Measurements from ENCODE around the gene FAM234B.

The FAM234B gene

GRCh38 chr12:13023811-13024530 lies 20.2 kb upstream of the FAM234B start:
- DNase-seq (ENCODE audit: extremely low spot score), result no peak
- POLR2A ChIA-PET, result no interaction called here
- CTCF ChIA-PET, result interaction anchor here (0.6 to 1.1 kb wide), 3 partner anchors 20 to 100 kb away, joined by 3 to 5 read pairs (median 4); partner anchors contain the start of gene FAM234B
- TF ChIP-seq ZNF384 (IDR thresholded peaks at IDR 0.05) (no peak), BHLHE40 (IDR thresholded peaks at IDR 0.05; ENCODE audit: borderline replicate concordance) (no peak), TARDBP (IDR thresholded peaks at IDR 0.05) (no peak), FOXA1 (IDR thresholded peaks at IDR 0.05) (no peak), PKNOX1 (IDR thresholded peaks at IDR 0.05) (no peak), FOXM1 (IDR thresholded peaks at IDR 0.05; ENCODE audit: borderline replicate concordance) (no peak), LEF1 (IDR thresholded peaks at IDR 0.05; ENCODE audit: borderline replicate concordance) (no peak), L3MBTL2 (conservative IDR thresholded peaks at IDR 0.05) (no peak), NFRKB (IDR thresholded peaks at IDR 0.05) (no peak), FOXK2 (IDR thresholded peaks at IDR 0.05) (no peak), SUZ12 (IDR thresholded peaks at IDR 0.05) (no peak), CTBP1 (IDR thresholded peaks at IDR 0.05; ENCODE audit: borderline replicate concordance) (no peak), SP1 (IDR thresholded peaks at IDR 0.05) (no peak), ELF4 (IDR thresholded peaks at IDR 0.05) (no peak)

- no peak for TF ChIP-seq SP1 (IDR thresholded peaks at IDR 0.05)
- no peak for TF ChIP-seq ELF4 (IDR thresholded peaks at IDR 0.05)
- TF ChIP-seq LEF1 (IDR thresholded peaks at IDR 0.05; ENCODE audit: borderline replicate concordance), result no peak
- TF ChIP-seq PKNOX1 (IDR thresholded peaks at IDR 0.05), result no peak
- TF ChIP-seq FOXA1 (IDR thresholded peaks at IDR 0.05), result no peak
- no peak for TF ChIP-seq L3MBTL2 (conservative IDR thresholded peaks at IDR 0.05)
- TF ChIP-seq ZNF384 (IDR thresholded peaks at IDR 0.05), result no peak
- TF ChIP-seq TARDBP (IDR thresholded peaks at IDR 0.05), result no peak
- no peak for TF ChIP-seq NFRKB (IDR thresholded peaks at IDR 0.05)
- no peak for TF ChIP-seq ARNT (IDR thresholded peaks at IDR 0.05)
- CTCF ChIA-PET, result interaction anchor here (0.6 to 1.1 kb wide), 4 partner anchors 19 to 191 kb away, joined by 3 to 5 read pairs (median 4); partner anchors contain the start of gene FAM234B
- POLR2A ChIA-PET, result no interaction called here
Observed at GRCh38 chr12:13024531-13024916, 19.7 kb upstream of the FAM234B start.

GRCh38 chr12:13026286-13026685 lies 17.9 kb upstream of the FAM234B start:
- ChIA-PET CTCF (interaction anchor here (0.7 kb wide), 1 partner anchor 16 kb away, joined by 3 read pairs; no protein-coding TSS in a partner anchor), POLR2A (no interaction called here)
- TF ChIP-seq ELF4 (IDR thresholded peaks at IDR 0.05), result no peak
- no peak for TF ChIP-seq ARNT (IDR thresholded peaks at IDR 0.05)
- no peak for TF ChIP-seq CTBP1 (IDR thresholded peaks at IDR 0.05; ENCODE audit: borderline replicate concordance)
- no peak for TF ChIP-seq NFRKB (IDR thresholded peaks at IDR 0.05)
- TF ChIP-seq ZNF384 (IDR thresholded peaks at IDR 0.05), result no peak
- DNase-seq (ENCODE audit: extremely low spot score), result no peak

More at GRCh38 chr12:13024531-13024916, 19.7 kb upstream of the FAM234B start:
- DNase-seq (ENCODE audit: extremely low spot score), result no peak

GRCh38 chr12:13027032-13027431 lies 17.1 kb upstream of the FAM234B start:
- ChIA-PET CTCF (no interaction called here), POLR2A (no interaction called here)
- DNase-seq (ENCODE audit: extremely low spot score), result no peak
- TF ChIP-seq TARDBP (IDR thresholded peaks at IDR 0.05) (no peak), SP1 (IDR thresholded peaks at IDR 0.05) (no peak), LEF1 (IDR thresholded peaks at IDR 0.05; ENCODE audit: borderline replicate concordance) (no peak), ELF4 (IDR thresholded peaks at IDR 0.05) (no peak), HDGF (IDR thresholded peaks at IDR 0.05; ENCODE audit: borderline replicate concordance) (no peak), BHLHE40 (IDR thresholded peaks at IDR 0.05; ENCODE audit: borderline replicate concordance) (no peak), CTBP1 (IDR thresholded peaks at IDR 0.05; ENCODE audit: borderline replicate concordance) (no peak), FOXA1 (IDR thresholded peaks at IDR 0.05) (no peak), FOXM1 (IDR thresholded peaks at IDR 0.05; ENCODE audit: borderline replicate concordance) (no peak), FOXK2 (IDR thresholded peaks at IDR 0.05) (no peak), PKNOX1 (IDR thresholded peaks at IDR 0.05) (no peak), SUZ12 (IDR thresholded peaks at IDR 0.05) (no peak), ARNT (IDR thresholded peaks at IDR 0.05) (no peak), ZNF384 (IDR thresholded peaks at IDR 0.05) (no peak)

- no peak for DNase-seq (ENCODE audit: extremely low spot score)
- ChIA-PET CTCF (no interaction called here), POLR2A (no interaction called here)
- TF ChIP-seq HDGF (IDR thresholded peaks at IDR 0.05; ENCODE audit: borderline replicate concordance) (no peak), FOXM1 (IDR thresholded peaks at IDR 0.05; ENCODE audit: borderline replicate concordance) (no peak)
Observed at GRCh38 chr12:13027508-13027907, 16.7 kb upstream of the FAM234B start.

GRCh38 chr12:13028825-13029570 lies 15.2 kb upstream of the FAM234B start:
- TF ChIP-seq TARDBP (IDR thresholded peaks at IDR 0.05) (no peak), PKNOX1 (IDR thresholded peaks at IDR 0.05) (no peak), CTBP1 (IDR thresholded peaks at IDR 0.05; ENCODE audit: borderline replicate concordance) (no peak), SP1 (IDR thresholded peaks at IDR 0.05) (no peak), FOXM1 (IDR thresholded peaks at IDR 0.05; ENCODE audit: borderline replicate concordance) (no peak), FOXA1 (IDR thresholded peaks at IDR 0.05) (no peak), ARNT (IDR thresholded peaks at IDR 0.05) (no peak), BHLHE40 (IDR thresholded peaks at IDR 0.05; ENCODE audit: borderline replicate concordance) (no peak), SUZ12 (IDR thresholded peaks at IDR 0.05) (no peak), LEF1 (IDR thresholded peaks at IDR 0.05; ENCODE audit: borderline replicate concordance) (no peak), L3MBTL2 (conservative IDR thresholded peaks at IDR 0.05) (no peak), NFRKB (IDR thresholded peaks at IDR 0.05) (no peak), HDGF (IDR thresholded peaks at IDR 0.05; ENCODE audit: borderline replicate concordance) (no peak), FOXK2 (IDR thresholded peaks at IDR 0.05) (no peak), ELF4 (IDR thresholded peaks at IDR 0.05) (no peak), ZNF384 (IDR thresholded peaks at IDR 0.05) (no peak)
- ChIA-PET POLR2A (no interaction called here), CTCF (no interaction called here)
- no peak for DNase-seq (ENCODE audit: extremely low spot score)

Measured in HEK293T (cell line).